ENCODE results near the gene USP33. TPM values are rescaled to one million over a fixed set of nuclear protein-coding genes. Genes with fewer than 3 reads are reported as not detected.
A peak's percentile ranks its signal among the peaks of the same experiment; 100 is the strongest.
"Not testable (repeated sequence)": the region's sequence is repeated elsewhere in the genome, so short reads cannot be mapped to it uniquely, and the experiment has no call there.

Gene USP33
- total RNA-seq, 2 experiments from 2014 or later: 69.7 to 70.8 TPM

GRCh38 chr1:77706321-77706720 is 53.3 kb downstream of the USP33 start:
- H3K27ac Mint-ChIP-seq: no peak overlapping the region
- DNase-seq (no peak), ATAC-seq (ENCODE audit: low read depth) (no peak)
- peaks cover under 1% of the 10 kb centered on the region for H3K9me3 Mint-ChIP-seq
- H3K27me3 Mint-ChIP-seq: no peaks in the 10 kb centered on the region
- peaks cover 29% of the 10 kb centered on the region for H3K36me3 Mint-ChIP-seq
- no peak overlapping the region for H3K4me3 Mint-ChIP-seq
- POLR2A ChIA-PET: no interaction called here
- peaks cover 2% of the 10 kb centered on the region for H3K4me1 Mint-ChIP-seq

- Mint-ChIP-seq H3K4me1 (peaks cover 2% of the 10 kb centered on the region), H3K27ac (no peak overlapping the region), H3K4me3 (no peak overlapping the region), H3K27me3 (no peaks in the 10 kb centered on the region), H3K36me3 (peaks cover 25% of the 10 kb centered on the region), H3K9me3 (peaks cover 2% of the 10 kb centered on the region)
- ATAC-seq (ENCODE audit: low read depth): no peak
- DNase-seq: no peak
- POLR2A ChIA-PET: no interaction called here
Observed at GRCh38 chr1:77704736-77705135, 54.9 kb downstream of the USP33 start.

GRCh38 chr1:77699673-77700072 is 60.0 kb downstream of the USP33 start:
- DNase-seq; H3K9me3 Mint-ChIP-seq; H3K4me3 Mint-ChIP-seq; H3K27ac Mint-ChIP-seq; H3K4me1 Mint-ChIP-seq; ATAC-seq (ENCODE audit: low read depth); POLR2A ChIA-PET; H3K27me3 Mint-ChIP-seq: not testable (repeated sequence)
- H3K36me3 Mint-ChIP-seq: peaks cover 10% of the 10 kb centered on the region

GRCh38 chr1:77697441-77697840 is 62.2 kb downstream of the USP33 start:
- peaks cover 2% of the 10 kb centered on the region for H3K9me3 Mint-ChIP-seq
- H3K4me1 Mint-ChIP-seq: no peaks in the 10 kb centered on the region
- ATAC-seq (ENCODE audit: low read depth) (no peak), DNase-seq (no peak)
- H3K36me3 Mint-ChIP-seq: peaks cover 16% of the 10 kb centered on the region
- H3K27me3 Mint-ChIP-seq: no peaks in the 10 kb centered on the region
- no peak overlapping the region for H3K27ac Mint-ChIP-seq
- POLR2A ChIA-PET: interaction anchor here (0.7 kb wide), 1 partner anchor 263 kb away, joined by 5 read pairs; no protein-coding TSS in a partner anchor
- no peak overlapping the region for H3K4me3 Mint-ChIP-seq

GRCh38 chr1:77688939-77689338 is 70.7 kb downstream of the USP33 start:
- POLR2A ChIA-PET: no interaction called here
- H3K4me3 Mint-ChIP-seq: no peak overlapping the region
- H3K27me3 Mint-ChIP-seq: no peaks in the 10 kb centered on the region
- DNase-seq (no peak), ATAC-seq (ENCODE audit: low read depth) (no peak)
- H3K9me3 Mint-ChIP-seq: no peaks in the 10 kb centered on the region
- no peak overlapping the region for H3K27ac Mint-ChIP-seq
- peaks cover 1% of the 10 kb centered on the region for H3K4me1 Mint-ChIP-seq
- peaks cover 27% of the 10 kb centered on the region for H3K36me3 Mint-ChIP-seq

- POLR2A ChIA-PET: no interaction called here
- Mint-ChIP-seq H3K36me3 (peaks cover 22% of the 10 kb centered on the region), H3K4me3 (peak overlapping the region; percentile 65), H3K4me1 (peaks cover 6% of the 10 kb centered on the region), H3K9me3 (no peaks in the 10 kb centered on the region), H3K27ac (no peak overlapping the region), H3K27me3 (no peaks in the 10 kb centered on the region)
- DNase-seq: no peak
- ATAC-seq (ENCODE audit: low read depth): no peak
Observed at GRCh38 chr1:77687519-77687906, 72.1 kb downstream of the USP33 start.

GRCh38 chr1:77686796-77687518 is 72.7 kb downstream of the USP33 start:
- no peak for ATAC-seq (ENCODE audit: low read depth)
- Mint-ChIP-seq H3K4me1 (peaks cover 6% of the 10 kb centered on the region), H3K36me3 (peaks cover 16% of the 10 kb centered on the region), H3K9me3 (no peaks in the 10 kb centered on the region), H3K27ac (no peak overlapping the region), H3K4me3 (no peak overlapping the region), H3K27me3 (no peaks in the 10 kb centered on the region)
- POLR2A ChIA-PET: no interaction called here
- no peak for DNase-seq

GRCh38 chr1:77683160-77684148 is 76.2 kb downstream of the USP33 start:
- Mint-ChIP-seq H3K36me3 (peaks cover 4% of the 10 kb centered on the region), H3K9me3 (no peaks in the 10 kb centered on the region), H3K4me1 (peaks cover 17% of the 10 kb centered on the region), H3K4me3 (peak overlapping the region; percentile 90), H3K27me3 (no peaks in the 10 kb centered on the region), H3K27ac (peak overlapping the region; percentile 95)
- POLR2A ChIA-PET: interaction anchor here (0.5 to 2.3 kb wide), 12 partner anchors 15 to 1429 kb away, joined by 3 to 18 read pairs (median 3); partner anchors contain the start of genes DNAJB4, FUBP1, MIGA1 and USP33
- ATAC-seq (ENCODE audit: low read depth): peak; percentile 75
- DNase-seq: peak; percentile 95

GRCh38 chr1:77682460-77683159 is 77.0 kb downstream of the USP33 start, which contains the start of gene ZZZ3:
ZZZ3 (minus strand) TSS chr1:77682658; CDS start chr1:77633354, 49,304 bp downstream.
- Mint-ChIP-seq H3K9me3 (no peaks in the 10 kb centered on the region), H3K4me1 (peaks cover 22% of the 10 kb centered on the region), H3K36me3 (peaks cover 4% of the 10 kb centered on the region), H3K27ac (peak within 1 kb of the TSS; percentile 95), H3K4me3 (peak within 1 kb of the TSS; percentile 90), H3K27me3 (no peaks in the 10 kb centered on the region)
- peak; percentile 75 for ATAC-seq (ENCODE audit: low read depth)
- POLR2A ChIA-PET: interaction anchor here (0.6 to 2.3 kb wide), 10 partner anchors 14 to 560 kb away, joined by 3 to 18 read pairs (median 4); partner anchors contain the start of genes DNAJB4, FUBP1, MIGA1 and USP33
- DNase-seq: peak; percentile 92

- no peaks in the 10 kb centered on the region for H3K27me3 Mint-ChIP-seq
- H3K9me3 Mint-ChIP-seq: no peaks in the 10 kb centered on the region
- DNase-seq: no peak
- H3K4me1 Mint-ChIP-seq: peaks cover 27% of the 10 kb centered on the region
- H3K36me3 Mint-ChIP-seq: peaks cover 9% of the 10 kb centered on the region
- POLR2A ChIA-PET: no interaction called here
- peak overlapping the region; percentile 23 for H3K4me3 Mint-ChIP-seq
- no peak overlapping the region for H3K27ac Mint-ChIP-seq
- no peak for ATAC-seq (ENCODE audit: low read depth)
Observed at GRCh38 chr1:77680173-77680572, 79.5 kb downstream of the USP33 start.

GRCh38 chr1:77678660-77679610 is 80.7 kb downstream of the USP33 start:
- Mint-ChIP-seq H3K4me1 (peaks cover 27% of the 10 kb centered on the region), H3K4me3 (no peak overlapping the region), H3K36me3 (peaks cover 9% of the 10 kb centered on the region), H3K27me3 (no peaks in the 10 kb centered on the region), H3K9me3 (no peaks in the 10 kb centered on the region), H3K27ac (no peak overlapping the region)
- DNase-seq: no peak
- ATAC-seq (ENCODE audit: low read depth): no peak
- POLR2A ChIA-PET: no interaction called here

GRCh38 chr1:77674807-77675206 is 84.8 kb downstream of the USP33 start:
- H3K27me3 Mint-ChIP-seq; ATAC-seq (ENCODE audit: low read depth); DNase-seq; H3K4me3 Mint-ChIP-seq; H3K9me3 Mint-ChIP-seq; POLR2A ChIA-PET; H3K36me3 Mint-ChIP-seq; H3K27ac Mint-ChIP-seq: not testable (repeated sequence)
- peaks cover 36% of the 10 kb centered on the region for H3K4me1 Mint-ChIP-seq
